Measurements from ENCODE around the gene CBFA2T2.
A peak's percentile ranks its signal among the peaks of the same experiment; 100 is the strongest.
"Not testable (repeated sequence)": the region's sequence is repeated elsewhere in the genome, so short reads cannot be mapped to it uniquely, and the experiment has no call there.

CBFA2T2 gene

DNA sequence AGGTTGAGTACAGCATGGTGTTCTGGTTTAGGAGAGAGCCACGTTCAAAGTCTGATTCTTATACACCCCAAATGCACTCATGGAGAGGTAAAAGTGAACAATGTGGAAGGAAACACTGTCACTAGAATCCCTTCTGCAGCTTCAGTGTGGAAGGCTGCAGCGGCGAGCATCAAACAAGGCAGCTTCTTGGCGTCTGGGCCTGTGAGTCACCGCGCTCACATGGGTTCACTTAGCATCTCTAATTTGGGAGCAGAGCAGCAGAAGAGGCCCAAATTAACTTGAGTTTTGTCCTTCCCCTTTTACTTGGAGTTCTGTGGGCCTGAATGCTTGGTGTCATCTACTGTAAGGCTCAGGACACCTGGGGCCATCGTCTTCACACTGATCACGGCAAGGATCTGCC is 207.2 kb downstream of the CBFA2T2 start:
- peak; percentile 45 to 54 for DNase-seq (ENCODE audit: low read depth in 2 of 2)

- not testable (repeated sequence) for DNase-seq (ENCODE audit: low read depth in 2 of 2)
Observed at GRCh38 chr20:33698966-33699365, 209.1 kb downstream of the CBFA2T2 start.

All from fibroblast of skin of left biceps (primary cell).